D341Med (cell line): ENCODE data around the gene GOLGA1.
A peak's percentile ranks its signal among the peaks of the same experiment; 100 is the strongest.

ENCODE experiments used
- DNase-seq: peaks from one replicate; pipeline ENCODE4 v3.0.0; 2012; ENCODE audit warnings: low spot score

The GOLGA1 gene

GRCh38 chr9:124882231-124882630, 58.7 kb downstream of the GOLGA1 start:
- no peak for DNase-seq

DNA sequence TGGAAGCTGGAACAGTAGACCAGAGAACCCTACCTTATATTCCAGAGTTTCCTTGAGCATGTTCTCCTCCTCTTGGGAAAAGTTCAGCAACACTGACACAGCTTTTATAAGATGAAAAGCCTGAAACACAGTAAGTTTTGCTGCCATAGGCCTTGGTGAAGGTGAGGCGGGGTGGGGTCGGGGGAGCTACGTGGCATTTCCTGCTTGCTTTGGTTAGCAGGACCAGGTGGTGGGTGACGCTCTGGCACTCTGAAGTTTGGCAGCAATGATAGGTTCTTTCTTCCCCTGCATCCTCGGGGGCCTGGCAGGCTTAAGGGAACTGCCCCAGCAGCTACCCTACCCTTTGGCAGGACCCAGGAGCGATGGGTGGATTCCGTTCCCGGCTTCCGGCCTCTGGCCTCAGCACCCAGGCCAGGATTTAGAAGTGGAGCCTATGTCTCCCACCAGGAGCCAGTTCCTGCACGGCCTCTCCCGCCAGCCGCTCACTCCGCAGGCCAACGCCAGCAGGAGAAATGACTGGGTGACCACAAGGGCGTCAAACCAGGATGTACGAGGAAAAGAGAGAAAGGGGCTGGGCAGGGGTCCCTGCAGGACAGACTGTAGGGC, 59.6 kb downstream of the GOLGA1 start:
- DNase-seq: no peak

GRCh38 chr9:124880501-124880900, 60.4 kb downstream of the GOLGA1 start:
- no peak for DNase-seq

DNA sequence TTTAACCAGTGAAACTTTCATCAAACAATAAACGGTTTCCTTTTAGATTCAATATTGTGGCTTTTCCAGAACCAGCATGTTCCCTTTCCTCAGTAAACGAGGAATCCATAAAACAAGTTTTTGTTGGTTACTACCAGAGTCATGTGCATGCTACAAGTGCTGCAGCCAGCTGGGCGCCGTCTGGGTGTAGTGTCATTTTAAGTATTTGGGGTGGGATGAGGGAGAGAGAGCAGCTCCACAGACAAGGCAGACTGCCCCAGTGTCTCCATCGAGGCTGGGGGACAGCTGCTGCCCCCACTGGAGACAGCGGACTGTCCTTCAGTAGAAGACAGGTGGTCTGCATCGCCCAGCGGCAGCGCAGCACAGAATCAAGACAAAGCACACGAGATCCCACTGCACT, 61.7 kb downstream of the GOLGA1 start:
- no peak for DNase-seq

- DNase-seq: no peak
These were observed 62.4 kb downstream of the GOLGA1 start for GRCh38 chr9:124878518-124878917.

DNA sequence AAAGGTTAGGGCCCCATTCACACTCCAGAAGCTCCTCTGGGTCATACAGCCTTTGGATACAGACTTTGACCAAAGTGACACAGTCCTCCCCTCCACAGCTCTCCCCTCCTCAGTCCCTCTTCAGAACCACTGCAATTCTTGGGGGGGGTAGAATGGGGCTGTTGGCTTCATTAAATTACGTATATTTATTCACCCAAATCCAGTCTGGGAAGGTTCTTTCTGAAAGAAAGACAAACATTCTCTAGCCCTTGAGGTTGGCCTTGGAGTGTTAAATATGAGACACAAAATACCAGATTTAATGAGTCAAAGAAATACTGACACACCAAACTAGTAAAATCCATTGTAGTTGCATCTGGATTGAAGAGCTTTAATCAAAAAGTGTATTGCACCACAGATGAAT, 62.9 kb downstream of the GOLGA1 start:
- DNase-seq: no peak

- DNase-seq: no peak
These were observed 63.7 kb downstream of the GOLGA1 start for GRCh38 chr9:124877021-124877782.

DNA sequence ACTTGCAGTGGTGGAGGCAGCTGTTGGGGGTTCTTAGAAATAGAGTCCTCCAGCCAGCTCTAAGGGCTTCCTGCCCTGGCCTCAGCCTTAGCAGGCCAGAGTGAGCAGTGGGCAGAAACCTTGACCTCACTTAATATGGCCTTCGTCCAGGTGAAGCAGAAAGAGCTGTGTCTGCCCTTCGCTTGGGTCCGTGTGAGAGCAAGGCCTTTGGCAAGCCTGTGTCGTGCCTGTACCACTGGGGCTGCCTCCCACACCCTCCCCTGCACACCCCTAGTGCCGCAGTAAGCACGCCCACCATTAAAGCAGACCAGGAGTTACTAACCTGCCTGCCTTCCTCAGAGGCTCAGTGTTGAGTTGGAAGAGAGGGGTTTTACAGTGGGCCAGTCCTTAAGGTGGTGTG, 65.4 kb downstream of the GOLGA1 start:
- DNase-seq: no peak

DNA sequence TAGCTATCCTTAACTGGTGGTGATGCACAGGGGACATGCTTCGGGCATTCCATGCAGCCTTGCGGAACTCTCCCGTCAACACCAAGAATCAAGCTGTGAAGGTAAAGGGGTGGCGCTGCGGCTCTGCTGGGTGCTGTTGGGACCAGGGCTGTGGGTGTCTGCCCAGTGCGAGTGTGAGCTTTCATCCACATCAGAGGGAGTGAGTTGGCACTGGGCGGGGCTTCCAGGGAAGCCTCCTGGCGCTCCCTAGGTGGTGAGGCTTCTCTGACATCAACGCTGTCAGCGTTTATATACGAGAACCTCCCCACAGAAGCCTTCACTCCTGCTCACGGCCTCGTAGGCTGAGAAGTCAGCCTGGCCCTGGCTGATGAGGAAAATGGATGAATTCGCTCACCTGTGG, 67.2 kb downstream of the GOLGA1 start:
- DNase-seq: no peak

- DNase-seq: no peak
These were observed 69.7 kb downstream of the GOLGA1 start for GRCh38 chr9:124871156-124871561.

GRCh38 chr9:124870723-124871122, 70.2 kb downstream of the GOLGA1 start:
- no peak for DNase-seq

DNA sequence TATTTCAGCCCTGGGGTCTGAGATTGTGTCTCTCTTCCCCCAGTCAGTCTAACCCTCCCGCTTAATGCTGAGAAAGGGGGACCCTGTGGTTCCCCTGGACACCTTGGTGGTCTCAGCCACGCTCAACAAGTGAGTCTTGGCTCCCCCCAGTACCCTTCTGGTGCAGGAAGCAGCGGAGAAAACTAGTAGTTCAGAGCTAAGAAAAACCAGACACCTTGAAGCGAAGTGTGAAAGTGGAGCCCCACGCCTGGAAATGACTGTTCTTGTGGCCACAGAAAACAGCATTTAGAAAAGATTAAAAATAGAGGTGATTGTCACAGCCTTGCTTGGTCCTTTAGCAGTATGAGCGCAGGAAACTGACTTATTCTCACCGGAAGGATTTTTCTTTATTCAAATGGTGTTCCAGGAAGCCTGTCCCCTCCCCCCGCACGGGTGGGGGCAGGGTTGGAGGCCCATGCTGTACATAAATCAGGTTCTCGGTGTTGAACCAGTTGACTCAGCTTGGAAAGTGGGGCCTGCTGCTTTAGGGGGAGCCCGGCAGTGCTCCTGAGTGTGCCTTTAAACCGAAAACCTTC, 70.8 kb downstream of the GOLGA1 start:
- DNase-seq: no peak

- DNase-seq: peak; percentile 61
These were observed 71.4 kb downstream of the GOLGA1 start for GRCh38 chr9:124869466-124869985.

GRCh38 chr9:124868511-124869465, 72.1 kb downstream of the GOLGA1 start:
- DNase-seq: peak; percentile 97

DNA sequence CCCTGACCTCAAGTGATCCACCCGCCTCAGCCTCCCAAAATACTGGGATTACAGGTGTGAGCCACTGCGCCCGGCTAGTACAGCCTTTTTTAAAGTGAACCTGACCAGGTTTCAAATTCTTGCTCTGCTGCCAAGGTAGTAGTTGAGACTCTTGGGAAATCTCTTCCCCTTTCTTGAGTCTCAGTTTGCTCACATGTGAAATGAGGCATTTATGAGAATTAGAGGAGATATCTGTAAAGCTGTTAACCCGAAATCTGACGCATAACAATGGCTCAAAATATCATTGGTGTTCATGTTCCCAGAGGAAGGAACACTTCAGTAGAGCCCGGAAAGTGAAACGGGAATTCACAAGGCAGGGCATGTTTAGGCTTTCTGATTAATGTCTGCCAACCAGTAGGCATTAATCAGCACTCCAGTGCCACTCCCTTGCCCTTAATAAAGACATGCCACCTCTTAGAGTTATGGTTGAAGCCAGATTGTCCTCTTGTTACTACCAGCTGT, 77.5 kb downstream of the GOLGA1 start:
- DNase-seq: no peak

DNA sequence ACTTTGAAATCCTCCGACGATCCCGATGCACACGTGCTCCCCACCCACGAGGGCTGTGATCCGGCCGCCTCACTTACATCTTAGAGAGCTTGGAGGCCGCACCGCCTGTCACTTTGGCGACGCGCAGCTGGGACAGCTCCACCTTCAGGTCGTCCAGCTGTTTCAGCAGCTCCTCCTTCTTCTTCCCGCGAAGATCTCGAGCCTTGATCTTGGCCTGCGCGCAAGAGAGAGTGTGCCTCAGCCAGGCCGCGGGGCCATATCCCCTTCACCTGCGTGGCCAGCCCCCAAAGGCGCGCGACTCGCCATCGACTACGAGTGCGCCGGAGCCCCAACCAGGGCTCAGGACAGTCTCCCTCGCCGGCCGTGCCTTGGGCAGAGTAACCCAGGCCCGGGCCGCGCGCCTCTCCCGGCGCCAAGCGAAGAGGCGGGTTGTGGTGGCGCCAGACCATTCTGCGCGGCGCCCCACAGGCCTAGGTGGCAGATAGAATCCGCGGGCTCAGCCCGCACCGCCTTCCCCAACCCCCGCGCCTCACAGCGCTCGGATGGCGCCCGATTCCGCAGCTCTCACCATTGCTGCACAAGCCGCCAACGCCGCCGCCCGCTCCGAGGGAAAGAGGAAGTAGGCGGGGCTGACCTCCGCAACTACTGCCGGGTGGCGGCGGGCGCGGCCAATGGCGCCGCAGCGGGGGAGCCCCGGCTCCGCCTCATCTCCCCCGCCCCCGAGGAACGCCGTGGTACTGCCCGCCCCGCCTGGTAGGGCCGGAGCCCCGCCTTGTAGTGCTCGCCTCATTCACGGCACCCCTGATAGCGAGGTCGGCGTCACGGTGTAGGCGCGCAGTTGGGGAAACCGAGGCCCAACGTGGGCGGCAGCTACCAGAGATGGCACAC, 79.3 kb downstream of the GOLGA1 start, which contains the start of the genes ARPC5L and RPL35:
Gene ARPC5L, plus strand, starts transcription at position 789 of the 888 bp plus-strand sequence. CDS start 7,161 bp downstream, outside the sequence.
Gene RPL35, minus strand, starts transcription at position 616 of the 888 bp plus-strand sequence. Its CDS starts 45 bp downstream, at position 571.
- peak; percentile 98 for DNase-seq

GRCh38 chr9:124860582-124861341, 80.1 kb downstream of the GOLGA1 start:
- DNase-seq: no peak

- no peak for DNase-seq
These were observed 80.9 kb downstream of the GOLGA1 start for GRCh38 chr9:124859803-124860581.
